ENCODE data around the gene SUGCT.

- peak; percentile 31 for TF ChIP-seq CTCF (conservative IDR thresholded peaks at IDR 0.05)
- no peak for TF ChIP-seq ZFX (IDR thresholded peaks at IDR 0.05)
Observed at GRCh38 chr7:40833888-40834234, 699.1 kb downstream of the SUGCT start.

Data from C4-2B (cell line).